Measurements from ENCODE around the gene MSH6. TPM values are rescaled to one million over a fixed set of nuclear protein-coding genes. Genes with fewer than 3 reads are reported as not detected.

The MSH6 gene
- total RNA-seq, 1 experiment from 2014 or later, result 98.0 TPM

GRCh38 chr2:47809903-47810302, 27.0 kb downstream of the MSH6 start:
- in situ Hi-C loops (cut with HindIII; ENCODE audit: low pct_unique_long_range_greater_than_20kb, low sequenced_read_pairs), result no loop called here
- H3K9me3 ChIP-seq (ENCODE audit: control insufficient read depth, insufficient read depth, low read depth, low read length), result no peaks in the 10 kb centered on the region
- no peak overlapping the region for H3K4me3 ChIP-seq (ENCODE audit: low read depth in 2 of 2, low read length in 2 of 2)
- peaks cover 65% of the 10 kb centered on the region for H3K36me3 ChIP-seq (ENCODE audit: control insufficient read depth, insufficient read depth, low read length)
- ATAC-seq (no peak), DNase-seq (ENCODE audit: low read depth, low spot score) (no peak)
- H3K27me3 ChIP-seq (ENCODE audit: control insufficient read depth, insufficient read depth, low read length), result no peaks in the 10 kb centered on the region
- intact Hi-C loops (cut with micrococcal nuclease; ENCODE audit: unreplicated experiment), result no loop called here
- POLR2A ChIA-PET, result no interaction called here
- no peak overlapping the region for H3K27ac ChIP-seq (ENCODE audit: low read length)
- TF ChIP-seq TCF7L2 (IDR thresholded peaks at IDR 0.05; ENCODE audit: low read depth, low read length), result no peak
- BruUV-seq (replicated peaks), result no TSS peak
- CTCF ChIA-PET, result no interaction called here
- no peaks in the 10 kb centered on the region for H3K4me1 ChIP-seq (ENCODE audit: control insufficient read depth, insufficient read depth, low read length)

DNA sequence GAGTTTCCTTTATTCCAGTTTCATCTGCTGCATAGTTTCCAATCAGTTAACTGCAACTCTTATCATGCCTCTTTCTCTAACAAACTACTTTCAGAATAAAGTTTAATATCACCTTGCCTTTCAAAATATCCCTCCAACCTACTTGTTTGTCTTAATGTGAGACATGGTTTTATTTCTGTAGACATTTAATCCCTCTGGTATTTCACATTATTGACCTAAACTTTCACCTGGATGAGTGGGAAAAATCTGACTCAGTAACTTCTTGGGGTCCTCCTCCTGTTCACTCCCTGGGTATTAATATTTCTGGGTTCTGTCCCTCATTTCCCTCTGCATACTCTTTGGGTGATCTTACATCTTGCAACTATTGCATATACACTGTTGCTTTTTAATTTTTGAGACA, 27.9 kb downstream of the MSH6 start:
- CTCF ChIA-PET, result no interaction called here
- Histone ChIP-seq H3K27ac (ENCODE audit: low read length) (no peak overlapping the region), H3K4me1 (ENCODE audit: control insufficient read depth, insufficient read depth, low read length) (no peaks in the 10 kb centered on the region), H3K4me3 (ENCODE audit: low read depth in 2 of 2, low read length in 2 of 2) (no peak overlapping the region), H3K9me3 (ENCODE audit: control insufficient read depth, insufficient read depth, low read depth, low read length) (no peaks in the 10 kb centered on the region), H3K27me3 (ENCODE audit: control insufficient read depth, insufficient read depth, low read length) (no peaks in the 10 kb centered on the region), H3K36me3 (ENCODE audit: control insufficient read depth, insufficient read depth, low read length) (peaks cover 60% of the 10 kb centered on the region)
- DNase-seq (ENCODE audit: low read depth, low spot score) (no peak), ATAC-seq (no peak)
- in situ Hi-C loops (cut with HindIII; ENCODE audit: low pct_unique_long_range_greater_than_20kb, low sequenced_read_pairs), result no loop called here
- BruUV-seq (replicated peaks), result no TSS peak
- intact Hi-C loops (cut with micrococcal nuclease; ENCODE audit: unreplicated experiment), result no loop called here
- TF ChIP-seq REST (IDR thresholded peaks at IDR 0.05; ENCODE audit: insufficient read depth in 1 of 2, low read depth in 2 of 2, low read length in 1 of 2) (no peak), TCF7L2 (IDR thresholded peaks at IDR 0.05; ENCODE audit: low read depth, low read length) (no peak), SIN3A (IDR thresholded peaks at IDR 0.05; ENCODE audit: borderline replicate concordance, insufficient read depth, low read depth, low read length) (no peak), CTCF (IDR thresholded peaks at IDR 0.05) (no peak), POLR2AphosphoS5 (IDR thresholded peaks at IDR 0.05; ENCODE audit: low read depth, low read length) (no peak; the same call in 1 of the 2 replicates)
- POLR2A ChIA-PET, result no interaction called here

DNA sequence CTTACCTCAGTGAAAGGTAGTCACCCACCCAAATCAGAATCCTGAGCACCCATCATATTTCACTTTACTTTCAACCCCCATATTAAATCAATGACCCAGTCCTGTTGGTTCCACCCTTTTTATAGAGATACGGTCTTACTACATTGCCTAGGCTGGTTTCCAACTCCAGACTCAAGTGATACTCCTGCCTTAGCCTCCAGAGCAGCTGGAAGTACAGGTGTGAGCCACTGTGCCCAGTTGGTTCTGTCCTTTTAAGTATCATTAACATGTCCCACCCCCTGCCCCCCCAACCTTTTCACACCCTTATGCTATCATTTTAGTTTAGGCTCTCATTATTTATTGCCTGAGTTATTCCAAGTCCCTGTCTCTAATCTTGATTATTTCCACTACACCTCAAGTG, 28.7 kb downstream of the MSH6 start:
- Histone ChIP-seq H3K27ac (ENCODE audit: low read length) (no peak overlapping the region), H3K4me1 (ENCODE audit: control insufficient read depth, insufficient read depth, low read length) (no peaks in the 10 kb centered on the region), H3K4me3 (ENCODE audit: low read depth in 2 of 2, low read length in 2 of 2) (no peak overlapping the region), H3K27me3 (ENCODE audit: control insufficient read depth, insufficient read depth, low read length) (no peaks in the 10 kb centered on the region), H3K9me3 (ENCODE audit: control insufficient read depth, insufficient read depth, low read depth, low read length) (no peaks in the 10 kb centered on the region), H3K36me3 (ENCODE audit: control insufficient read depth, insufficient read depth, low read length) (peaks cover 53% of the 10 kb centered on the region)
- TF ChIP-seq TCF7L2 (IDR thresholded peaks at IDR 0.05; ENCODE audit: low read depth, low read length), result no peak
- TF ChIP-seq SIN3A (IDR thresholded peaks at IDR 0.05; ENCODE audit: borderline replicate concordance, insufficient read depth, low read depth, low read length), result no peak
- TF ChIP-seq POLR2AphosphoS5 (IDR thresholded peaks at IDR 0.05; ENCODE audit: low read depth, low read length), result no peak
- no peak for TF ChIP-seq REST (IDR thresholded peaks at IDR 0.05; ENCODE audit: insufficient read depth in 1 of 2, low read depth in 2 of 2, low read length in 1 of 2)
- TF ChIP-seq CTCF (IDR thresholded peaks at IDR 0.05), result no peak
- ChIA-PET CTCF (no interaction called here), POLR2A (interaction anchor here (0.6 kb wide), 1 partner anchor 85 kb away, joined by 3 read pairs; no protein-coding TSS in a partner anchor)
- intact Hi-C loops (cut with micrococcal nuclease; ENCODE audit: unreplicated experiment), result no loop called here
- in situ Hi-C loops (cut with HindIII; ENCODE audit: low pct_unique_long_range_greater_than_20kb, low sequenced_read_pairs), result no loop called here
- ATAC-seq, result peak; percentile 35; the same call in 1 of the 2 replicates
- no TSS peak for BruUV-seq (replicated peaks)
- DNase-seq (ENCODE audit: low read depth, low spot score), result no peak
